Endothelial cell of umbilical vein (primary cell): ENCODE data around the gene RPRM. TPM values are rescaled to one million over a fixed set of nuclear protein-coding genes. Genes with fewer than 3 reads are reported as not detected.

Experiments
- BruUV-seq: library from RNA; stranded (reverse); fragments of 400-500 nt; replicated peaks from 2 replicates; lab custom pipeline; 2021; lab: Mats Ljungman, UMichigan
- CTCF ChIA-PET: fragments of 300-600, 350-600 bp; sonication (Branson Sonifier 250); formaldehyde crosslinking; loops from one replicate; lab custom pipeline; 2021; ENCODE audit warnings: antibody characterized with exemption, inconsistent platforms; lab: Charles Lee
- POLR2A ChIA-PET: fragments of 300-600, 350-600 bp; sonication (Branson Sonifier 250); formaldehyde crosslinking; loops from one replicate; lab custom pipeline; 2021; ENCODE audit warnings: antibody characterized with exemption, inconsistent platforms; lab: Charles Lee
- DNase-seq: peaks from one replicate; pipeline ENCODE4 v3.0.0-alpha.2; 2011; ENCODE audit warnings: low read depth, low spot score
- FAIRE-seq: peaks from 2 replicates; lab custom pipeline; 2011; peaks lifted over from hg19 to GRCh38; lab: Jason Lieb, UNC
- H2AFZ ChIP-seq: 2 replicates; pipeline ENCODE4 v1.6.0; 2012; ENCODE audit warnings: low read depth, low read length, control low read depth, inconsistent platforms
- H3K27ac ChIP-seq: 2 replicates; pipeline ENCODE4 v1.5.1; 2011; ENCODE audit warnings: low read depth, mild to moderate bottlenecking, control low read depth, low read length, moderate library complexity; ENCODE audit not compliant: insufficient read depth
- H3K27me3 ChIP-seq, 2 experiments: 2 replicates each; pipeline versions ENCODE4 v1.6.0 to v1.6.1; 2011; ENCODE audit warnings: low read length in 2 of 2, mixed read lengths in 1 of 2; ENCODE audit not compliant: control insufficient read depth in 2 of 2, insufficient read depth in 2 of 2
- H3K36me3 ChIP-seq, 2 experiments: 2 replicates in 1 of 2; 3 replicates in 1 of 2; pipeline ENCODE4 v1.5.1; 2011; ENCODE audit warnings: low read length in 2 of 2, mild to moderate bottlenecking in 1 of 2, moderate library complexity in 1 of 2; ENCODE audit not compliant: control insufficient read depth in 2 of 2, insufficient read depth in 2 of 2; ENCODE audit errors: extremely low read depth in 1 of 2
- H3K4me1 ChIP-seq: 3 replicates; pipeline ENCODE4 v1.5.1; 2011; ENCODE audit warnings: mild to moderate bottlenecking, low read length; ENCODE audit not compliant: control insufficient read depth, insufficient read depth; ENCODE audit errors: extremely low read depth
- H3K4me2 ChIP-seq: 2 replicates; pipeline ENCODE4 v1.6.1; 2011; ENCODE audit warnings: low read length, control low read depth, mixed read lengths; ENCODE audit not compliant: insufficient read depth
- H3K4me3 ChIP-seq, 3 experiments: fragments of 200-600 bp in 1 of 3; sonication (generic), shearing (Covaris generic) in 1 of 3; replicated peaks in 1 of 3; 2 replicates each; pipeline ENCODE4 v1.5.1; 2011 to 2016; ENCODE audit warnings: control low read depth in 3 of 3, low read length in 3 of 3, mild to moderate bottlenecking in 2 of 3, inconsistent platforms in 1 of 3, low read depth in 1 of 3, moderate library complexity in 1 of 3; ENCODE audit not compliant: insufficient read depth in 1 of 3
- H3K79me2 ChIP-seq: 2 replicates; pipeline ENCODE4 v1.6.0; 2012; ENCODE audit warnings: low read length, inconsistent platforms; ENCODE audit not compliant: control insufficient read depth, insufficient read depth
- H3K9ac ChIP-seq: replicated peaks from 2 replicates; pipeline ENCODE3; 2011; ENCODE audit warnings: low read length, control low read depth; ENCODE audit not compliant: insufficient read depth; ENCODE audit errors: extremely low read depth
- H3K9me1 ChIP-seq: replicated peaks from 3 replicates; pipeline ENCODE4 v1.6.0; 2011; ENCODE audit warnings: mild to moderate bottlenecking, low read length; ENCODE audit not compliant: control insufficient read depth, insufficient read depth; ENCODE audit errors: extremely low read depth
- H3K9me3 ChIP-seq: replicated peaks from 2 replicates; pipeline ENCODE4 v1.5.1; 2012; ENCODE audit warnings: low read length, inconsistent platforms; ENCODE audit not compliant: control insufficient read depth, insufficient read depth
- H4K20me1 ChIP-seq: replicated peaks from 2 replicates; pipeline ENCODE3; 2011; ENCODE audit warnings: mild to moderate bottlenecking, low read length; ENCODE audit not compliant: control insufficient read depth, insufficient read depth; ENCODE audit errors: extremely low read depth
- CTCF ChIP-seq, 2 donors: IDR thresholded peaks; 1 replicate in 1 of 2; 2 replicates in 1 of 2; pipeline ENCODE4 v1.5.1; 2011; ENCODE audit warnings: low read length in 2 of 2, mild to moderate bottlenecking in 2 of 2, moderate library complexity in 2 of 2, control low read depth in 1 of 2, inconsistent platforms in 1 of 2, low read depth in 1 of 2; ENCODE audit not compliant: insufficient read depth in 1 of 2; ENCODE audit errors: extremely low read depth in 1 of 2
- EZH2 ChIP-seq: IDR thresholded peaks from 2 replicates; pipeline ENCODE4 v1.6.1; 2012; ENCODE audit warnings: borderline replicate concordance, low read depth, mild to moderate bottlenecking, moderate library complexity, low read length, inconsistent platforms; ENCODE audit not compliant: severe bottlenecking
- FOS ChIP-seq: IDR thresholded peaks from 2 replicates; pipeline ENCODE4 v1.6.1; 2011; ENCODE audit warnings: mild to moderate bottlenecking, low read length, moderate library complexity, borderline replicate concordance; ENCODE audit not compliant: insufficient read depth
- GATA2 ChIP-seq: IDR thresholded peaks from 2 replicates; pipeline ENCODE4 v1.7.0; 2011; ENCODE audit warnings: low read depth, mild to moderate bottlenecking, moderate library complexity, mixed read lengths, low read length; ENCODE audit not compliant: insufficient read length, insufficient read depth
- MAX ChIP-seq: IDR thresholded peaks from 2 replicates; pipeline ENCODE4 v1.6.1; 2011; ENCODE audit not compliant: insufficient read depth, insufficient read length
- MYC ChIP-seq: IDR thresholded peaks from one replicate; pipeline ENCODE4 v1.6.1; 2011; ENCODE audit warnings: mild to moderate bottlenecking, low read depth, low read length
- POLR2AphosphoS5 ChIP-seq: IDR thresholded peaks from 2 replicates; pipeline ENCODE4 v1.6.1; 2012; ENCODE audit warnings: low read depth, mild to moderate bottlenecking, control low read depth, low read length, moderate library complexity; ENCODE audit not compliant: insufficient read depth
- dilution Hi-C: fragments of 300-500 bp; cut with MboI; formaldehyde crosslinking; loops from one replicate; pipeline ENCODE4 v1.15.0; 2019; ENCODE audit warnings: low sequenced_read_pairs; ENCODE audit not compliant: extremely low pct_ligation_motif_present
- intact Hi-C: fragments of 100-400 bp; cut with micrococcal nuclease; formaldehyde crosslinking; loops from one replicate; pipeline ENCODE4 v1.10.0; 2022
- polyA plus RNA-seq, 4 experiments: library from polyadenylated mRNA; depleted of rRNA in 3 of 4; stranded (reverse) in 3 of 4; unstranded in 1 of 4; fragments of >200 nt; gene quantifications; 2 replicates each; pipeline versions ENCODE4 v1.2.1 to v1.2.3, GENCODE V29; 2011 to 2012; ENCODE audit warnings: missing spikeins in 1 of 4
- total RNA-seq: library from RNA; stranded (reverse); gene quantifications from 2 replicates; pipeline ENCODE4 v1.2.3, GENCODE V29; 2021

Gene RPRM
- total and polyA plus RNA-seq, 2 donors (not counting 3 experiments of a cell fraction or from before 2014, with no cell fraction given) = not detected

- BruUV-seq = no TSS peak
- no peaks in the 10 kb centered on the region for H3K79me2 ChIP-seq
- dilution Hi-C loops (no loop called here), intact Hi-C loops (no loop called here)
- no peak overlapping the region for H3K4me2 ChIP-seq
- no peak overlapping the region for H3K4me3 ChIP-seq
- TF ChIP-seq FOS (no peak), MYC (no peak), GATA2 (no peak), CTCF (IDR thresholded peaks at IDR 0.05; ENCODE audit: extremely low read depth in 1 of 2, insufficient read depth in 1 of 2, low read depth in 1 of 2, low read length in 2 of 2) (no peak), POLR2AphosphoS5 (no peak), MAX (no peak), EZH2 (no peak)
- FAIRE-seq (no peak), DNase-seq (no peak)
- H3K9me1 ChIP-seq = no peaks in the 10 kb centered on the region
- no peaks in the 10 kb centered on the region for H4K20me1 ChIP-seq
- H3K27ac ChIP-seq = no peak overlapping the region
- no peak overlapping the region for H2AFZ ChIP-seq
- no peaks in the 10 kb centered on the region for H3K4me1 ChIP-seq
- H3K36me3 ChIP-seq = no peaks in the 10 kb centered on the region
- CTCF ChIA-PET = interaction anchor here (1.8 kb wide), 1 partner anchor 9 kb away, joined by 5 read pairs; no protein-coding TSS in a partner anchor
- no peak overlapping the region for H3K9ac ChIP-seq
- POLR2A ChIA-PET = no interaction called here
- no peaks in the 10 kb centered on the region for H3K9me3 ChIP-seq
- peaks cover 4 to 6% of the 10 kb centered on the region in 2 experiments for H3K27me3 ChIP-seq
Observed at GRCh38 chr2:153470867-153471266, 7.7 kb downstream of the RPRM start.
